NCI-H187 treated with DMSO at 0.1 percent for 48 hours (cell line): ENCODE data around the gene MBP.

ENCODE experiments used
- DNase-seq: peaks from one replicate; lab custom pipeline; 2025; lab: John Stamatoyannopoulos, UW

Gene MBP

DNA sequence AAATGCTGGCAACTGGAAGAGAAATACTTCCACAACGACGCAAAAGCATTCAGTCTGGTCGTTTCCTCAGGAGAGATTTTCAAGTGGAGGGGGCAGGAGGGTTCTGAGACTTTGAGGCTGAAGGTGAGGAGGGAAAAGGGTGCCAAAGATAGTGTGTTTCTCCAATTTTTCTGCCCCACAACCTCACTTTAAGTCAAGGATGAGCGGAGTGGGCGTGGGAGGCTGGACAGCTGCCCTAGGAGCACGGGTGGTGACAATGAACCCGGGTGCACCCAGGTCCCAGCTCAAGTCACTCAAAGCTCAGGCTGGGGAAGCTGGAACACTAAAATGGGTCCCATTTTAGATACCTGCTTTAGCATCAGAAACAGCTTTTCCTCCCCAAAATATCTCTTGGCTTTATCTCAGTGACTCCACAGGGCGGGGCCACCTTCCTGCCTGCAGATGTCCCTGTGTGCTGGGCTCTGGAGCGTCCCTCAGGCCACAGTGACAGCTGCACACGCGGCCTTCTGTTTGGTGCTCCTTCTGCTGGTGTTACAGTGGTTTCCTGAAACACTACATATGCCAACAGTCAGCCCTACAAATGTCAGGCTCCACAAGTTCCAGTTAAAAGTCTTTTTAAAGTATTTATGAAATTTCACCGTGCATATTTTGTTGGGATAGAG is 1.4 kb upstream of the MBP start:
- no peak for DNase-seq

DNA sequence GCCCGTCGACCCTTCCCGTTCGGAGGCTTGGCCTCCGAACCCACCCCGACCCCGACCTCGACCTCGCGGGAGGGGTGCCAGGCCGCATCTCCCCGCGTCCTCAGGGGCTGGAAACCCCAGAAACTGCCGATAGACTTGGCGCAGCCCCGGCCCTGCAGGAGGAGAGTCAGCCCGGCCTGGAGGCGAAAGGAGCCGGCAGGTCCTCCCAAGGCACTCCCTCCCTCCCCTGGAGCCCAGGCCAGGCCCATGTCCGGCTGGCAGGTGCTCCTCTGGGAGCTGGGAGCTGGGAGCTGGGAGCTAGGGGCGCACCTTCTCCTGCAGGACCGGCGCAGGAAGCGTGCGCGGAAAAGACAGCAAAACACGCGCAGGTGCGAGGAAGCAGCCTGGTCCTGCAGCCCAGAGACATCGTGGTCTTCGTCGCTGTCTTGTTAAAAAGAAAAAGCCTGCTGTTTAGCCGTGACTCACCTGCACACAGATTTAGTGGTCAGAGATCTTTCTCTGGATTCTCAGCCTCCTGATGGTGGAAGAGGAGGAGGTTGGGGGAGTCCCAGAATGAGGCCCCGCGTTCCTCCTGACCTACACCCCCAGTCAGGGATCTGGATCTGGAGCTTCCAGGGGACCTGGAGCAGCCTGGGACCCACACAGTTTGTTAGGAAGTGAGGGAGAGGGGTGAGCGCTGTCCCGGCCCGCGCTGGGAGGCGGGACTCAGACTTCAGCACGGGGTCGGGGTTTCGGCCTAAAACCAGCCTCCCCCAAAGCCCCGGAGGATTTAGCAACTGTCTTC is 660 bp upstream of the MBP start:
- DNase-seq, result no peak

DNA sequence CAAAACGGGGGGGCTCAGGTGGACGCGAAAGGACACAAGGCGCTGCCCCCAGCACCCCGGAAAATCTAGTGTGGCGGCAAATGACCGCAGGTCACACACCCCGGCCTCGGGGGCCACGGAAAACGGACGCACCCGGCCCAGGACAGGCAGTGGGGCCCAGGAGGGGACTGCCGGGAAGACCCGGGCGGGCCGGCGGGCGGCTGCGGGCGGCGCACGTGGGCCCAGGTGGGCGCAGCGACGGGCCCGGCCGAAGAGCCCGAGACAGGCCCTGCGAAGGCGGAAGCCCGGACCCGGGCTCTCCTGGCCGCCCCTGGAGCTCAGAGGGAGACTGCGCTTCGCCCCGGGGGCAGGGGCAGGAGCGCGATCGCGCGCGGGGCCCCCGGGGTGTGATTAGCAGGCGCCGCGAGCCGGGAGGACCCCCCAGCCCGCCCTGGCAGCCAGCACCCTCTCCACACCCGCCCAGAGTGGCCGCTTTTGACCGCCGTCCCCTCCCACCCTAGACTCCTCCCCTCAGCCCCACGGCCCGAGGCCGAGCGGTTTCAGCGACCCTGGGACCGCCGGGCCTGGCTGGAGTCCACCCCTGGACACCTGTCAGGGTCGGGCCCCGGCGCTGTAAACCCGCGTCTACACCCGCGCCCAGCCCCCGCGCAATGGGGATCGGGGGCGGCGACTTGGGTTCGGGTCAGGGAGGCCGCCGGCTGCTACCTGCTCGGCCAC is 773 bp downstream of the MBP start:
- DNase-seq, result no peak

DNA sequence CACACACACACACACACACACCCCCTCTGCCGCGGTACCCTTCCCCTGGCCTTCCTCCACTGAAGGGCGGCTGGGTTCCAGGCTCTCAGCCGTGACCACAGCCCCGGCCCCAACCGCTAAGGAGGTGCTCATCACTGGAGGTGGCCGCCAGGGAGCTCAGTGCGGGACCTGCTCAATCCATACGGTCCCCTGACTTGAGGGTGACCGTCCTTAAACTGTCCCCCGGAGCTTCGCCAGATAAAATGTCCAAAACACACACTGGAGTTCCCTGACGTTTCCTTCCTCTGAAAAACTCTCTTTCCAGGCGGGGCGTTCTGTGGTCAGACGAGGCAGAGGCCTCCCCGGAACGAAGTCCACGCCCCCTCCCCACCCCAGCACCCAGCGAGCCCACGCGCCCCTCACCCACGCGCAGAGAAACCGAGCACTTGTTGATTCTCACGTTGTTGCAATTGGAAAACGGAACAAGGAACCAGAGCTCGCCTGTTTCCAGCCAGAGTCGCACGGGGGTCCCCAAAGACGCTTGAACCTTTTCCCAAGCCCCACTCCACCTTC is 1.4 kb downstream of the MBP start:
- no peak for DNase-seq

DNA sequence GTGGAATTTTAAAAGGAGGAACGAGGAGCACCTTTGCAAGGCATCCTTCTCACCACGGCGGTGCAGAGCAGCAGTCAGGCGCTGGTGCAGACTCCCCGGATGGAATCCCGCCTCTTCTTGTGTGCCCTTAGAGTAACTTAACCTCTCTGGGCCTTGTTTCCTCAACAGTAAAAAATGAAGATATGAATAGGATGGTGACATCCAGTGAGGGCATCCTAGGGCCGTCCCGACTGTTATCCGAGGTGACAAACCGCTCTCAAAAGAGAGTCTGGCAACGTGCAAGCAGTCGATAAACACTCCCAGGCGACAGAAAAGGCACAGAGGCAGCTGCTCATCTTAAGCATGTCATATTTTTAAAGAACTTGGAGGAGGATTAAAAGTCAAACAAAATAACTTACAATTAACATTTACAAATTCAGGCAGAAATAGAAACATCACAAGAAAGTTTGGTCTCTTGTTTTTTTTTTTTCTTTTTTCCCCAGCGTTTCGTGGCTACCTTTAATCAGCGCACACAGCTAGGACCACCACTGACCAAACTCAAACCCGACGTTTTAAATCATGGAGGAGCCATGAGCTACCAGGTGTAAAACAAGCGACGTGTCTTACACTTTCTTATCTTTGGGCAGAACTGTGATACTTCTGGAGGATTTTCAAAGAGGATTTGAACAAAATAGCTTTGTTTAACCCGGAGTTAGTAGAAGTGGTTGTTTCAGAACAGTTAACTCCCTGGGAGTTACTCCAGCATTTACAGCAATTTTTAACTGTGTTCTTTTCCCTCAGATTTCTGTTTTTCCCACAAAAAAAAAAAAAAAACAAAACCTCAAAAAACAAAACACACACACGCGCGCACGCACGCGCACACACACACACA is 2.1 kb downstream of the MBP start:
- DNase-seq, result no peak

DNA sequence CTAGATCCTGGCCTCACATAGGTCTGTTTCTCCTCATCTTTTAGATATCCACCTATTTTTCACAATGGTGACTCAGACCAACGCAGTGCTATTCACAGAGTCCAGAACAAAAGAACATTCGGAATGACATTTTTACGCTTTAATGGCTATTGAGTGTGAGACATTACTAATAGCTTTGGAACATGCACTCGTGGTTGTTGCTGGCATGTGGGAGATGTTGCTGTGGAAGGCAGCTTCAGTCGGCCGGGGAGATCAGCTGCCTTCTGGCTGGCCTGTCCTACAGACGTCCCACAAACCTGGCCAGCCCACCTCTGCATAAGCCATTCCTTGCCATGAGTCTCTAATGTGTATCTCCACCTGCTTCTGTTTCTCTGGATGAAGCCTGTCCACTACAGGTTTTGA is 3.4 kb downstream of the MBP start:
- no peak for DNase-seq

DNA sequence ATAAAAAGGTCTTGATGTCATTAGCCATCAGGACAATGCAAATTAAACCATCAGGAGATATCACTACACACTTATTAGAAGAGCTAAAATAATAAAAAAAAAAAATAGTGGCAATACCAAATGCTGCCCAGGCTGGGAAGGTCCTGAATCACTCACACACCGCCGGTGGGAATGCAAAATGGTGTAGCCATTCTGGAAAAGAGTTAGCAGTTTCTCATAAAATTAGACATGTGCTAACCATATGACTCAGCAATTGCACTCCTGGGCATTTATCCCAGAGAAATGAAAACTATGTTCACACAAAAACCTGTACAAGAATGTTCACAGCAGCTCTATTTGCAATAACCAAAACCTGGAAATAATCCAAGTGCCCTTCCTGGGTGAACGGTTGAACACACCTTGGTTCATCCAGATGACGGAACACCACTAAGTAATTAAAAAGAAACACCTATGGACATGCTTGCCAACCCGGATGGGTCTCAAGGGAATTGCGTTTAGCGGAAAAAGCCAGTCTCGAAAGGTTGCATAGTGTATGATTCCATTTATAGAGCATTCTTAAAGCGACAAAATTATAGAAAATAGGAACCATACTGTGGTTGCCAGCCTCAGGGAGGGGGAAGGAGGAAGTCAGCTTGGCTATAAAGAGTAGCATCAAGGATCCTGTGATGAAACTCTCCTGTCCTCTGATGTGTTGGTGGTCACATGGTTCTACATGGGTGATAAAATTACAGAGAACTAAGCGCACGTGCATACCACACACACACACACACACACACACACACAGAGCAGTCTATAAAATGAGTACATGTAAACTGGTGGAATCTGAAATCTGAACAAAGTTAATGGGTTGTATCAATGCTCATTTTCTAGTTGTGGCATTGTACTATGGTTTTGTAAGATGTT is 4.6 kb downstream of the MBP start:
- DNase-seq, result no peak

DNA sequence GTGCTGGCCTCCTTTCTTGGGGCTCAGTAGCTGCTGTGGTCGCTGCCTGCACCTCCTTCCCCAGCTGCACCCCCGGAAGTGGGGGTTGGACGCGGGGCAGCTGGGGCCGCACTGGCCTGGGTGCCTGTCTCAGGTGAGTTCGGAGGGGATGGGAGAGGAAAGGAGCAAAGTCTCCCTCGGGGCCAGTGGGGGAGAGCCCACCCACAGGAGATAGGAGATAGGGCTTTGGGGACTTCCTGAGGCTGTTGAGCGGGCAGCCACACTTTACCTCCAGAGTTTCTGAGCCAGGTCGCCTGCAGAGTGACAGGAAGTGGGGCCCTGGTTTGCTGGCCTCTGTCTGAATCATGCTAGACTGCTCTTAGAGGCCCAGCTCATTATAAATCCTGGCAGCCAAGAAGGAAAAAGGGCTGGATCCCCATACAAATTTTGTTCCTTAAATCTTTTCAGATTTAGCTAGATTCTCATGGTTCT is 8.1 kb downstream of the MBP start:
- DNase-seq, result no peak

DNA sequence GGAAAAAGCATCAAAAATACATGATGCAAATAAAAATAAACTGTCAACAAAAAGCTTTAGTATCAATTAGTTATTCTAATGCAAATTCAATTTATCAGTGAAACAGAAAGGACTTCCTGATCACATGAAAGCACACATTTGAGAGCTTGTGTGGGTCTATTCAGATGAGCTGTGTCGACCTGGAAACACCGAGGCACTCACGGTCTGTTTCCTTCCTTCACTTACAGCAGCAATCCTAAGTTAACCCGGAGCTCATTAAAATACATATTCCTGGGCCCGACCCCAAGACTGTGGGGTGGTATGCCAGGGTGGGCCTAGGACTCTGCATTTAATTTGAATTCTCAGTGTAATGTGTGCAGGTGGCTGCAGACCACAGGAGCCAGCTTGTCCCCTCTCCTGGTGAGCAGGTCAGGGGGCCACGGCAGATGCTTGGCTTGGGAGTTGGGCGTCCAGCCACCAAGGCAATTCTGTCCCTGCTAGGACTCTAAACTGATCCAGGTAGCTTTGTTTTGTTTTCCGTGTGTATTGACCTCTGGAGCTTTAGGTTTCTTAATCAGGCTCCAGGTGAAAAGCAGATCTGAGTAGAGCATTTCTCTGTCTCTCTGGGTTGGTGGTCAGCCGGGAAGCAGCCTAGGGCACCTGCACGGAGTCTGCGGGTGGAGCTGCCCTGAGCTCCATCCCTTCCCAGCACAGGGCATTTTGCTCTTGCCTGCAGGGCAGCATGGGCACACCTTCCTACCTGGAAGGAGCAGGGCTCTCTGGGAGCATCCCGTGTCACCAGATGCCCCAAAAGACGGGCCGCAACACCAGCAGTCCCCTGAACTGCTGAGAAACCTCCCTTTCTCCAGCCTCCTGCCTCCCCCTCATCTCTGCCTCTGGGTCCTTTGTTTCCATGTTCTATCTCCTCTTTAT is 9.0 kb downstream of the MBP start:
- no peak for DNase-seq

DNA sequence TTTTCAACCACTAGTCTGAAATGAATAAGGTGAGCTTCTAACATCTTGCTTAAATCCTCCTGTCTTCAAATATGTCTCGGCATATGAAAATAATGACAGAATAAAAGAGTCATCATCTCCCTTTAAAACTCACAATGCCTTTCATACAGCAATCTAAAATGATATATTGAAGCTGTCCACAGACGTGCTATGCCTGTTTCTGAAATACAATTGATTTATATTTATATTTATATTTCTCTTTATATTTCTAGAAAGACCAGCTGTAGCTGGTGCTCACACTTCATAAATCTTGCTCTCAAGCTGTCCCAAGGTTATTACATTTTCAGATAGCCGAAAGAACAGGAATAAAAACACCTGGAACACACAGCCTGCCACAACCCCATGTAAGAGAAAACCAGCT is 11.1 kb downstream of the MBP start:
- no peak for DNase-seq

DNA sequence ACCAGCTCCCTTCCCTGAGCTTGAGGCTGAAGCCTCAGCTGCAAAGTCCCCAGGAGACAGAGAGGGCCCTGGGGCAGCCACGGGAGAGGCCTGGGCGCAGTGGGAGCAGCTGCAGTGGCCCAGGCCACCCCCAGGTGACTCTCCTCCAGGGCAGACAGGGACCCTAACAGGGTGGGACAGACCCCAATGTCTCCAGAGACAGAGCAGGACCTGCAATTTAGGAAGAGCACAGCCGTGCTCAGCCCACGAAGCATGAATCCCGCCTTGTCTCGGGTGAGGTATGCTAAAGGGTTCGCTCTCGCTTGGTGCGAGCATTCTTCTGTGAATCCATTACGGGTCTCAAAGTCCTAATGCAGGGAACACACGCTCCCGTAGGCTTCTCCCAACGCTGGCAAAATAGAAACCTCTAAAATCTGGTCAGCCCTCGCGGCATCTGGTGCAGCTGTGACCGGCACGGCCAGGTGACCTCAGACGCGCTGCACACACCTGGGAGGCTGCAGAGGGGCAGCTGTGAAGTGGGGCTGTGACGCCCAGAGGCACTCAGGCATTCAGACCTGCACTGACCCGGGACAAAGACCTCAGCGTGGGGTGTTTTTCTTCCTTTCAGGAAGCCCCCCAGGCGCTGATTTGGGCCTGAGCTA is 12.6 kb downstream of the MBP start:
- no peak for DNase-seq

DNA sequence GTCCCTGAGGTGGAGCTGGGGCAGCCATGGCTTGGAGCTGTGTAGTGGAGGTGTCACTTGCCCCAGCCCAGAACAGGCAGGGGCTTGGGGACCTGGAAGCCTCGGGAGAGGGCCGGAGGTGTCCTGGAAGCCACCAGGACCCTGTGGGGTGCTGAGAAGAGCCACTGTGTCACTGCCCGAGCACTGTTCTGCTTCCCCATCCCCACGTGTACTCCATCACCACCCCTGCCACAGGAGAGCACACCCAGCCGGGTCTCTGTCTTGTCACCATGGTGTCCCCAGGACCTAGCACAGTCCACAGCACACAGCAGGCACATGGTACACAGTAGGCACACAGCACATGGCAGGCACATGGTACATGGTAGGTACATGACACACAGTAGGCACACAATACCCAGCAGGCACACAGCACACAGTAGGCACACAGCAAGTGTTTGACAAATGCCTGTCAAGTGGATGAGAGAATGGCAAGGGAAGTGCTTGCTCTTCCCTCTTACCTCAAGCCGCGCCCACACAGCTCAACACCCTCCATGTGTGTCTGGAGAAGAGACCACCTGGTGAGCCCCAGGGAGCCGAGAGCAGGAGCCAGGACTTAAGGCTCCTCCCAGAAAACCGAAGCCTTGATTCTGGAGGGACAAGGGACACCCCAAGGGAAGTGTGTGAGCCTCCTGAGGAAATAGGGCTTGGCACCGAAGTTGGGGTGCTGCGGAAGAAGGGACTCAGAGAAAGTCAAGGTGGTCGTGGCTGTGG is 13.3 kb downstream of the MBP start:
- no peak for DNase-seq

DNA sequence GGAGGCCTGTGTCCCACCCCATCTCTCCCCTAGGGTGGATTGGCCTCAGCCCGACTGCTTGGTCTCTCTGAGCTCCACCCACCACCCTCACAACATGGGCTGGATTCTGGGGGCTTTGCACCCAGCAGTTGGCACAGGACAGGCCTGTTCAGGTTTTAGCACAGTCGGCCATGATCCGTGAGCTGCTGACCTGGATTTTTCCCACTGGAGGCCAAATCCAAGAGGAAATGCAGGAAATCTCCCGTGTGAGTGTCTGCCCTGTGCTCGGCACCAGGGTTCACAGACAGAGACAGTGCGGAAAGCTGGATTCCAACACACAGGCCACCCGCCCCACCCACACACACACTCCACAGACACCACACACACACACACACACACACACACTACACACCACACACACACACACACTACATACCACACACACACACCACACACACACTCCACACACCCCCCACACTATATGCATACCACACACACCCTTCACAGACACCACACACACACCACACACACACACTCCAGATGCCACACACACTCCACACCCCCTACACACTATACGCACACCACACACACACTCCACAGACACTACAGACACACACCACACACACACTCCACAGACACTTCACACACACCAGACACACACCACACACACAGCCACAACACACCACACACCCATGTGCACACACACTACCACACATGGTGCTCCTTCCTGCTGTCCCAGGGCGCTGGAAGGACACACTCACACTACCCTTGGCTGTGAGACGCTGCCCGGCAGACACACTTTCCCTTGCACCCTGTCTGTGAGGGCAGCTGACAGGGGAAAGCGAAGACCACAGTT is 14.1 kb downstream of the MBP start:
- no peak for DNase-seq

DNA sequence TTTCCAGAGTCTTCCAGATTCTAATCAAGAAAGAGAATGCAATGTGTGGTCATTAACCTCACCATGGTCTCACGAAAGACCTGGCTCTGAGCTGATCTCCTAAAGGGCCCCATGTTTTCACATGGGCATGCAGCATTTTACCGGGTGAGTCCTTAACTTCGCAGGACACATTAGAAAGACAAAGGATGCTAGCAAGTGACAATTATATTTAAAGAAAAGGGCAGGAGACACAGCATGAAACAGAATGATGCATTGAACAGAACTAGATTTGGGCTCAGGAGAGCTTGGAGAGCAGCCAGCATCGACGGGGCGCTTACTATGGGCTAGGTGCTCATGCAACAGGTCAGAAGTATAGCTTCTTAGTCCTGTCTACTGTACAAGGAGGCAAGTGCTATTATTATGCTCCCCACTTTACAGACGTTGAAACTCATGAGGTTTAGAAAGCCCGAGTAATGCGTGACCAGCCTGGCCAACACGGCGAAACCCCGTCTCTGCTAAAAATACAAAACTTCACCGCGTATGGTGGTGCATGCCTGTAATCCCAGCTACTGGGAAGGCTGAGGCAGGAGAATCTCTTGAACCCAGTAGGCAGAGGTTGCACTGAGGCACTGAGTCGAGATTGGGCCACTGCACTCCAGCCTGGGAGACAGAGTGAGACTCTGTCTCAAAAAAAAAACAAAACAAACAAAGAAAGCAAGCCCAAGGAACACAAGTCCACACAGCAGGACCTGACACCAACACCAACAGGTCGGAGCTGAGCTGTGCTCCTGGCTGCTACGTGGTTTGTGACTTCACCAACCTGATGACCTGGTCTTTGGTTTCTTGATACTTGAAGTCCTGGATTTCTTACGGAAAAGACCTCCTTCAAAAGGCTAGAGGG is 16.1 kb downstream of the MBP start:
- DNase-seq, result no peak

DNA sequence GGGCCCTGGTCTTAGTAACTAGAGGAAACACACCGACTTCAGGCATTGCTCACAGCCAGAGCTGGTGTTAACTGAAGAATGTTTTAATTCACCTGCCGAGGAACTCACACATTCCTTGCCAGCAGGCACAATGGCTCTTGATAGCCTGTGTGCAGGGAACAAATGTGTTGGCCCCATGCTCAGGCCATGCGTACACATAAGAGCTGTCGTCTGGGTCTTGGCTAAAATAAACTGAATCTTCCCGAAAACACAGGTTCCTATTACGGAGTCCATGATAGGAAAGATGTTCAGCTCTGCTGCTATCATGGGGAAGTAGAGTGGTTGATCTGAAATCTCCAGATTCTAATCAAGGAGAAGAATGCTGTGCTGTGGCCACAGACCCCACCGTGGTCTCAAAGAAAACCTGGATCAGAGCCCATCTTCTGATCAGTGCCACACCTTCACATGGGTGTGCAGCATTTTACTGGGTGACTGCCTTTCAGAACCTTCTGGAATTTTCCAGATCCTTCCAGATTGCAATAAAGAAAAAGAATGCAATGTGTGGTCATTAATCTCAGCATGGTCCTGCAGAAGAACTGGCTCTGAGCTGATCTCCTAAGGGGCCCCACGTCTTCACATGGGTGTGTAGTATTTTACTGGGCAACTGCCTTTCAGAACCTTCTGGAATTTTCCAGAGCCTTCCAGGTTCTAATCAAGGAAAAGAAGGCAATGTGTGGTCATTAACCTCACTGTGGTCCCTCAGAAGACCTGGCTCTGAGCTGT is 17.2 kb downstream of the MBP start:
- DNase-seq, result no peak
